Measurements from ENCODE around the gene RNF130. TPM values are rescaled to one million over a fixed set of nuclear protein-coding genes. Genes with fewer than 3 reads are reported as not detected.

RNF130 gene
- total and polyA plus RNA-seq, 2 donors, result 69.2 to 71.3 TPM

DNA sequence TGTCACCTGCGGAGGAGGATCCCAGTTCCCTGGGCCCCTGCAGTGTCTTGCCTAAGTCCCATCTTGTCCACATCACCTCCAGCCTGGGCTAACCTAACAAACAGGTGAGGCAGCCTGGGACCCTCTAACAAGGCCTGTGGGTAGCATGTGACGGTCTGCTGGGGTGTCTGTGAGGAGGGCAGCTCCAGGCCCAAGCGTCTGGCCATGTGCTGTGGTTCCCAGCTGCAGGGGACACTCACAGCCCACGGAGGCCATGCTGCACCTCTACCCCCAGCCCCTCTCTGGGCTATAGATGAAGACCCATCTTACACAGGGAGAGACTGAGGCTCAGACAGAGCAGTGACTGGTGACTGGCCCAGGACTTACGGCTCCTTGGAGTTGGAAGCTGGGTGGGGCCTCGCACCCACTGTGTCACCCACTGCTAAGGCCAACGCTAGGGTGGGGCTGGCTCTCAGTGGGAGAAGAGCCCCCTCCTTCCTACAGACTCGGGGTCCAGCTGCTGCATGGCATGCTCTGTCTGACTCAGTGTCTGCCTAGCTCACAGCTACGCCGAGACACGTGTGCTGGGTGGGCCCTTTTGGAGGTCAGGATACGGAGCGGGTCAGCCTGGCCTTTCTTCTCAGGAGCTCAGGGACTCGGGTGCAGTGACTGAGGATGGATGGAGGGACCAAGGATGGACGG, 40.8 kb upstream of the RNF130 start:
- 83% methylated on average over 15 of the region's 15 CpGs for WGBS
- DNase-seq (ENCODE audit: extremely low spot score), result no peak
- H3K36me3 ChIP-seq (ENCODE audit: insufficient read depth), result no peaks in the 10 kb centered on the region
- no peak overlapping the region for H3K4me3 ChIP-seq (ENCODE audit: low read depth, low read length)
- H3K27ac ChIP-seq (ENCODE audit: low read depth), result no peak overlapping the region
- no peaks in the 10 kb centered on the region for H3K4me1 ChIP-seq (ENCODE audit: insufficient read depth)

DNA sequence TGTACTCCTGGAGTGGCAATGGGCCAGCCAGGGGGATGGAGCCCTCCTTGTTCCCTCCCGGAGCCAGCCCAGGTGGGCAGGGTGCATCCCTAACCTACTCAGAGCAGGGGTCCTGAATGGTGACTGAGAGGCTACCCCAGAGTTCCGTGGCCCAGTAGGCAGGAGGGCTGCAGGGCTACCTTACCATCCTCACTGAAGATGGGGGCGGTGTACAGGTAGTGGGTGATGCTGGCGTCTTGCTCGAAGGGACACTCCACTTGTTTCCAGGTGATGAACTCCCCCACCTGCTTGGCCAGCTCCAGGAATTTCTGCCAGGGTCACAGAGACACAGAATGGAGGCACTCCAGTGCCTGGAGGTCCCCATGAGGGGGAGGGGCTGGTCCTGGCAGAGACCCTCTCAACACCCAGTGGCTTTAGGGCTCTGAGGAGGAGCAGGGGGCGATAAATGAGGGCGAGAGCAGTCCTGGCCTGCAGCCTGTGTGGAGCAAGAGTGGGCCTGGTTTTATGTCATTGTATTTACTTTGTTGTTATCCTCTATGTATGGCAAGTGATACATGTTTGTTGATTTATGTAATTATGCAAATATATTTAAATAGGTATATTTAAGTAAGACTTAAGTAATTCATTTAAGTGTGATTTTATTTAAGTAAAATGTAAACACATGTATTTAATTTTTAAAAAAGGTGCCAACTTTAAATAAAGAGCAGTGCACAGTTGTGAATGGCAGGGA, 39.9 kb upstream of the RNF130 start:
- Histone ChIP-seq H3K36me3 (ENCODE audit: insufficient read depth) (no peaks in the 10 kb centered on the region), H3K4me1 (ENCODE audit: insufficient read depth) (no peaks in the 10 kb centered on the region), H3K4me3 (ENCODE audit: low read depth, low read length) (no peak overlapping the region), H3K27ac (ENCODE audit: low read depth) (no peak overlapping the region)
- no peak for DNase-seq (ENCODE audit: extremely low spot score)
- WGBS, result 85% methylated on average over 7 of the region's 7 CpGs

DNA sequence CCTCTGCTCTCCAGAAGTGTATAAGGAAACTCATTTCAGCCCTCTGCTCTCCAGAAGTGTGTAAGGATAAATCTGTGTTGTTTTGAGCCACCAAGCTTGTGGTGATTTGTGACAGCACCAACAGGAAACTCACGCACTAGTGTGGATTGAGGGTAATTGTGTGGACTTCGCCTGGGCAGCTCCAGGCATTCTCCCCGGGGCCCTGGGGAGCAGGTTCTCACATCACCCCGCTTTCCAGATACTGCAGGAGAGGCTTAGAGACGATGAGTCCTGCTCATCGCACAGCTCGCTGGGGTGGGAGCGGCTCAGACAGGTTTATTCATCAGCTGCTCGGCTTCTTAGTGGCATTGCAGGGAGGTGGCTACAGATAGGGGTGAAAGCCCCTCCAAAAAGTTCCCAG, 38.4 kb upstream of the RNF130 start:
- Histone ChIP-seq H3K4me3 (ENCODE audit: low read depth, low read length) (no peak overlapping the region), H3K4me1 (ENCODE audit: insufficient read depth) (no peaks in the 10 kb centered on the region), H3K36me3 (ENCODE audit: insufficient read depth) (no peaks in the 10 kb centered on the region), H3K27ac (ENCODE audit: low read depth) (no peak overlapping the region)
- DNase-seq (ENCODE audit: extremely low spot score), result no peak
- WGBS, result 74% methylated on average over 9 of the region's 9 CpGs

DNA sequence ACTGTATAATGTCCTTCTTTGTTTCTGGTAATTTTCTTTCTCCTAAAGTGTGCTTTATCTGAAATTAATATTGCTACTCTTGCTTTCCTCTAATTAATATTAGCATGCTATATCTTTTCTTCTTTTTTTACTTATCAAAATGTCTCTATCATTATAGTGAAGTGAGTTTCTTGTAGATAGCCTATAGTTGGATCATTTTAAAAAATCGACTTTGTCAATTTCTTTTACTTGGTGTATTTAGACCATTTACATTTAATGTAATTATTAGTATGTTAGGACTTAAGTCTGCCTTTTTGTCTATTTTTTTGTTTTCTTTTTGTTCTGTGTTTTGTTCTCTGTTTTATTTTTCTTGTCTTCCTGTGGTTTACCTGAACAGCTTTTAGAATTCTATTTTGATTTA, 35.4 kb upstream of the RNF130 start:
- Histone ChIP-seq H3K4me1 (ENCODE audit: insufficient read depth) (no peaks in the 10 kb centered on the region), H3K36me3 (ENCODE audit: insufficient read depth) (no peaks in the 10 kb centered on the region), H3K4me3 (ENCODE audit: low read depth, low read length) (no peak overlapping the region), H3K27ac (ENCODE audit: low read depth) (no peak overlapping the region)
- DNase-seq (ENCODE audit: extremely low spot score), result no peak
- 94% methylated on average over 1 of the region's 1 CpG for WGBS

DNA sequence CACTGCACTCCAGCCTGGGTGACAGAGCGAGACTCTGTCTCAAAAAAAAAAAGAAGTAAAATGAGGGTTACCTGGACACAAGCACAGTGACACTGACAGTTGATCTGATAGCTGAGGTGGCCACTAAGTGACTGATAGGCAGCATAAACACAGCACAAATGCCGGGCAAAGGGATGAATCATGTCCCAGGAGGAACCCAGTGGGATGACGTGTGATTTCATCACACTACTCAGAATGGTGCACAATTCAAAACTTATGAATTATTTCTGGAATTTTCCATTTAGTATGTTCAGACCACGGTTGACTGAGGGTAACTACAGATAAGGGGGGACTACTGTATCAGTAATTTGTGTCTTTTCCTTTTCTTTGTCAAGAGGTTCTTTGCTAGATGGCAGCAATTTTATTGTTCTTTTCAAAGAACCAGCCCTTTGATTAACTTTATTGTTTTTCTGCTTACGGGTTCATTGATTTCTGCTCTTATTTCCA, 34.3 kb upstream of the RNF130 start:
- no peak overlapping the region for H3K27ac ChIP-seq (ENCODE audit: low read depth)
- no peaks in the 10 kb centered on the region for H3K36me3 ChIP-seq (ENCODE audit: insufficient read depth)
- no peak overlapping the region for H3K4me3 ChIP-seq (ENCODE audit: low read depth, low read length)
- H3K4me1 ChIP-seq (ENCODE audit: insufficient read depth), result no peaks in the 10 kb centered on the region
- WGBS, result 81% methylated on average over 5 of the region's 5 CpGs
- no peak for DNase-seq (ENCODE audit: extremely low spot score)

DNA sequence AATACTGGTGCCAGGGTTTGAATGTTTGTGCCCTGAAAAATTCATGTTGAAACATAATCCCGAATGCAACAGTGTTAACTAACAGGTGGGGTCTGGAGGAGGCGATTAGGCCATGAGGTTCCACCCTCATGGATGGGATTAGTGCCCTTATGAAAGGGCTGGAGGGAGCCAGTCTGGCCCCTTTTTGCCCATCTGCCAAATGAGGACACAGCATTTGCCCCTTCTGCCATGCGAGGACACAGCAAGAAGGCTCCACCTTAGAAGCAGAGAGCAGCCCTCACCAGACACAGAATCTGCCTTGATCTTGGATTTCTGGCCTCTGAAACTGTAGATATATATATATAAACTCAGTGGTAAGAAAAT, 32.6 kb upstream of the RNF130 start:
- H3K4me3 ChIP-seq (ENCODE audit: low read depth, low read length), result no peak overlapping the region
- no peak for DNase-seq (ENCODE audit: extremely low spot score)
- H3K27ac ChIP-seq (ENCODE audit: low read depth), result no peak overlapping the region
- H3K36me3 ChIP-seq (ENCODE audit: insufficient read depth), result no peaks in the 10 kb centered on the region
- WGBS, result 93% methylated on average over 3 of the region's 3 CpGs
- H3K4me1 ChIP-seq (ENCODE audit: insufficient read depth), result no peaks in the 10 kb centered on the region

DNA sequence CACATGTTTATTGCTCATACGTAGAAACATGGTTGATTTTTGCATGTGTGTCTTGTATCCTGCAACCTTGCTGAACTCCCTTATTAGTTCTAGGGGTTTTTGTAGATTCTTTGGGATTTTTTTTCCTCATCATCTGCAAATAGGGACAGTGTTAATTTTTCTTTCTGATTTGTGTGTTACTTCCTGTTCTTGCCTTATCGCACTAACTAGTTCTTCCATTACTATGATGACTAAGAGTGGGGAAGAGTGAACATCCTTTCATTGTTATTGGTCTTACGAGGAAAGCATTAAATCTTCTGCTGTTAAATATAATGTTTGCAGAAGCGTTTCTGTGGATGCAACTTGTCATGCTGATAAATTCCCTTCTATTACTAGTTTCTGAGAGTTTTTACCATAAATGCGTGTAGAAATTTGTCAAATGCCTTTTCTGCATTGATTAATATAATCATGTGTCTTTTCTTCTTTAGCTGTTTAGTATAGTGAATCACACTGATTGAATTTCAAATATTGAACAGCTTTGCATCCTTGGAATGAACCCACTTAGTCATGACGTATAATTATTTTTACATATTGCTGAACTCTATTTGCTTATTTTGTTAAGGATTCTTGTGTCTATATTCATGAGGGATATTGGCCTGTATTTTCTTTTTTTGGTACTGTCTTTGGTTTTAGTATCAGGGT, 32.1 kb upstream of the RNF130 start:
- no peaks in the 10 kb centered on the region for H3K4me1 ChIP-seq (ENCODE audit: insufficient read depth)
- H3K4me3 ChIP-seq (ENCODE audit: low read depth, low read length), result no peak overlapping the region
- H3K27ac ChIP-seq (ENCODE audit: low read depth), result no peak overlapping the region
- DNase-seq (ENCODE audit: extremely low spot score), result no peak
- no peaks in the 10 kb centered on the region for H3K36me3 ChIP-seq (ENCODE audit: insufficient read depth)
- WGBS, result 85% methylated on average over 6 of the region's 6 CpGs

DNA sequence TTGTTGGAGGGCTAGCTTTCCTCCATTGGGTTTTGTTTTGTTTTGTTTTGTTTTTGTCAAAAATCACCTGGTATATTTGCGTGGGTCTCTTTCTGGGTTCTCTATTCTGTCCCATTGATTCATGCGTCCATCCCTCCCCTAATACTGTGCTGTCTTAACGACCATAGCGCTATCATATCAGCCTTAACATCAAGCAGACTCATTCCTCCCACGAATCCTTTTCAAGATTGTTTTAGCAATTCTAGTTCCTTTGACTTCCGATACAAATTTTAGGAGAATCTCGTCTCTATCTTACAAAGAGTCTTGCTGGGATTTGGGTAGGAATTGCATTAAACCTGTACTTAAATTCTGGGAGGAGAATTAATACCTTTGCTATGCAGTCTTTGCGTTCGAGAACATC, 31.1 kb upstream of the RNF130 start:
- no peaks in the 10 kb centered on the region for H3K4me1 ChIP-seq (ENCODE audit: insufficient read depth)
- WGBS, result 83% methylated on average over 9 of the region's 9 CpGs
- DNase-seq (ENCODE audit: extremely low spot score), result no peak
- no peak overlapping the region for H3K4me3 ChIP-seq (ENCODE audit: low read depth, low read length)
- H3K27ac ChIP-seq (ENCODE audit: low read depth), result no peak overlapping the region
- no peaks in the 10 kb centered on the region for H3K36me3 ChIP-seq (ENCODE audit: insufficient read depth)

DNA sequence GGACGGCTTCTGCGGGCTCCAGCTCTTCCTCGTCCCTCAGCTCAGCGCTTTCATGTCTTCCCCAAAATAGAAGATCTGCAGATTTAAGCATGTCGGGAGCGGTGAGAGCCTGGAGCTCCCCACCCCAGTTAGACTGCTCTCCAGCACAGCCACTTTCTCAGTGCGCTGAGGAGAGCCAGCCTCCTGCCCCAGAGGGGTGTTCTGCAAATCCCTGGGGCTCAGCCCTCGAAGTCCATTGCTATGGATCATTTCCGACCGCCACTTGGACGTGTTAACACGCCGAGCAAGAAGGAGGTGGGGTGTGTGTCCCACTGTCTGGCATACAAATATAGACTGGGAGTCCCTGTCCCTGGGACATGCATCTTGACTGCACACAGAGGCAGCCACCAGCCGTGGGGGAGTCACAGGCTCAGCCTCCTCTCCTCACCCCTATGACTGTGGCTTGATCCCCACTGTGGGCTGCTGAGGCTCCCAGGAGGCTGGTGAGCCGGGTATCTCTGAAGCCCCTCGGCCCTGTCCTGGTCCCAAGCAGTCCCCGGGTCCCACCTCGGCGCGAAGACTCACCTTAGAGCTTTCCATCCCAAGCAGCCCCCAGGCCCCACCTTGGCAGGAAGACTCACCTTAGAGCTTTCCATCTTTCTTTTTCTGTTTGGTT, 30.0 kb upstream of the RNF130 start:
- no peaks in the 10 kb centered on the region for H3K4me1 ChIP-seq (ENCODE audit: insufficient read depth)
- no peak overlapping the region for H3K27ac ChIP-seq (ENCODE audit: low read depth)
- H3K4me3 ChIP-seq (ENCODE audit: low read depth, low read length), result no peak overlapping the region
- H3K36me3 ChIP-seq (ENCODE audit: insufficient read depth), result no peaks in the 10 kb centered on the region
- 85% methylated on average over 20 of the region's 20 CpGs for WGBS
- no peak for DNase-seq (ENCODE audit: extremely low spot score)

DNA sequence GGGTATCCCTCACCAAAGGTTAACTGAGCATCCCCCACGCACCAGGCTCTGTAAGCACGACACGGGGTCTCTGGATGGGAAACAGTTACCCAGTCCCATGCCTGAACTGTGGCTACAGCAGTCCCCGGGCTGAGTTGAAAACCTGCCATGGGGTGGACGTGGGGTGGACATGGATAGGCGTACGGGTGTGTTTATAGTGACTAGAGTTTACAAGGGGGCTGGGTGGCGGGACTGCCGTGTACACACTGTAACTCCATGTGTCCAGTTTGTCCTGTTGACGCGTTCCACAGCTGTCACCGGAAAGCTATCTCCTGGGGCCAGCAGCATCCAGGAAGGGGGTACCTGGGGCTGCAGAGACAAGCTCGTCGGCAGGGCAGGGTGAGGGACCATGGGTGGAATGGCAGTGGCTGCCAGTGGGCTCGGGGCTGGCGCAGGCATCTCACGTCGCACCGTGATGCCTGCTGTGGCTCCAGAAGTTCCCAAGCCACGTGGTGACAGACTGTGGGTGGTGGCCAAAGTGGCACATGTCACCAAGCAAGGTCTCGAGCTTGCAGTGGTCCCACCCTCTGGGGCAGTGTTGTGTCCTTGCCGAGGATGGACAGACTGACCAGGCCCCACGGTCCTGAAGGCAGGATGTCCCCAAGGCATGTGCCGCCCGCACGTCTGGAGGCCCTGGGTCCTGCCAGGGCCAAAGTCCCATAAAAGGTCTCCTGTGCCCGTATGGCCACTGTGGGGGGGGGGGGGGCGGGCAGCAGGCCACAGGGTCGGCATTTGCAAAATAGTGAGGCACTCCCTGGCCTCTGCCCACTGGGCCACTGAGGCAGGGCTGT, 29.3 kb upstream of the RNF130 start:
- no peaks in the 10 kb centered on the region for H3K4me1 ChIP-seq (ENCODE audit: insufficient read depth)
- no peak overlapping the region for H3K4me3 ChIP-seq (ENCODE audit: low read depth, low read length)
- DNase-seq (ENCODE audit: extremely low spot score), result no peak
- WGBS, result 68% methylated on average over 29 of the region's 29 CpGs
- H3K27ac ChIP-seq (ENCODE audit: low read depth), result no peak overlapping the region
- H3K36me3 ChIP-seq (ENCODE audit: insufficient read depth), result no peaks in the 10 kb centered on the region

DNA sequence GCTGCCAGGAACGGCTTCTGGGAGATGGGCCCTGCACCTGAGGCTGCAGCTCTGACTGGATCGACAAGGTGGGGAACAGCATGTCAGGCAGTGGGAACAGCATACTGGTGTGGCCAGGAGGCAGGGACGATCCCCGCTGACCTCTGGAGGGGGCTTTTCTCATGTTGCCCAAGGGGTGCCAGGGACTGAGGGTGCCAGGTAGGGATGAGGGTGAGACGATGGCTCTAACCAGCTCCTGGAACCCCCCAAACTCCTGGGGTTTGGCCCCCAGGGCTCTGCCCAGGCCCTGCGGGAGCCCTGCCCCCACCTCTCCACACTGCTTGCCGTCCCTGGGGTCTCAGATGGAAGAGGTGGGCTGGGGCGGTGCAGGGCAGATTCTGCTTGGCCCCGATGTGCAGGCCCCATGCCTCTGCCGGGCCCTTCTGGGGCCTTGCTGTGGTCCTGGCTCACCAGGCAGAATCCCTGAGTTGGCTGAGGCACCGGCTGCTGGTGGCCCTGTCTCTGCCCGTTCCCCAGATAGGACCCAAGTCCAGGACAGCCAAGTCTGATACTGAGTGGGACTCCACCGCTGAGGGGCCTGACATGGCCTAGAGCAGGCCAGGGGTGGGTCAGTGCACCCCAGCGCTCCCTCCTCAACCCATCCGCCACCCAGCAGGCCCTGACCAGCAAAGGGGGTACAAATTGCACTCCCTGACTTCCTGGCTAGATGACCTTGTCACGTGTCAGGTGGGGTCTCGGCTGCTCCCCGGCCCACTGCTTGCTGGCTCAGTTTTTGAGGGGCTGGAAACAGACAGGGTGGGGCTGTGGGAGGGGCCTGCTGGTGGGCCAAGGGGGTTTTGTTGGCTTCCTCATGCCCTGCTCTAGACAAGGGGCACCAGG, 28.4 kb upstream of the RNF130 start:
- no peak overlapping the region for H3K27ac ChIP-seq (ENCODE audit: low read depth)
- no peak overlapping the region for H3K4me3 ChIP-seq (ENCODE audit: low read depth, low read length)
- DNase-seq (ENCODE audit: extremely low spot score), result no peak
- H3K36me3 ChIP-seq (ENCODE audit: insufficient read depth), result no peaks in the 10 kb centered on the region
- 89% methylated on average over 18 of the region's 18 CpGs for WGBS
- H3K4me1 ChIP-seq (ENCODE audit: insufficient read depth), result no peaks in the 10 kb centered on the region

DNA sequence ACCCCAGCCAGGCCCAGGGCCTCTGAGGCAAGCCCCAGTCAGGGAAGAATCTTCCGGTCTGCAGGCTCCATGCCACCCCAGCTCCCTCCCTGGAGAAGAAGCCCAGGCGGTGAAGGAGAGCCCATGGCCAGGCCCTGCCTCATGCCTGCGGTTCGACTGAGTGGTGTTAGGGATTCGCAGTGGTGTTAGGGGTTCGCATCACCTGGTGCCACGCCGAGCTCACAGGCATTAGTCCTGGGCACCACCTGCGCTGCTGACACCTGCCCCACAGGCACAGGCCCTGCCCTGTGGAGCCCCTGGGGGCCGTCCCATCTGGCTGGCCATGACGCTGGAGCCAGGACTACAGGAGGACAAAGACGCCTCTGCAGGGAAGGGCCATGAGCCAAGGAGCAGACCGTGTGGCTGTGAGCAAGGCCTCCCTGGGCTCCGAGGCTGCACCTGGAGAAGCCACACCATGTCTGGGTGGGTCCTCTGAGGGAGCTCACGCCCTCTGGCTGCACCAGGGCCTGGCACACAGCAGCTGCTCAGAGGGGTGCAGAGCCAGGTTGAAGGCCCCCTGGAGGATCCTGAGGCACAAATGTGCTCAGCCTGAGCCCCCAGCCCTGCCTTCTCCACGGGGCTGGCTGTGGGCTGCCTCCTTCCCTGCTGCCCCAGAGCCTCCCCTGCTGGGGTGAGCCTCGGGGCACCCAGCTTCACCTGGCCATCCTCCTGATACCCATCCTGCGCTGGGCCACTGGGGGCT, 27.6 kb upstream of the RNF130 start:
- no peaks in the 10 kb centered on the region for H3K36me3 ChIP-seq (ENCODE audit: insufficient read depth)
- H3K27ac ChIP-seq (ENCODE audit: low read depth), result no peak overlapping the region
- 86% methylated on average over 18 of the region's 18 CpGs for WGBS
- DNase-seq (ENCODE audit: extremely low spot score), result no peak
- no peak overlapping the region for H3K4me3 ChIP-seq (ENCODE audit: low read depth, low read length)
- H3K4me1 ChIP-seq (ENCODE audit: insufficient read depth), result no peaks in the 10 kb centered on the region
